ENCODE results near the gene VAX1.
"Not testable (repeated sequence)": the region's sequence is repeated elsewhere in the genome, so short reads cannot be mapped to it uniquely, and the experiment has no call there.

DNA sequence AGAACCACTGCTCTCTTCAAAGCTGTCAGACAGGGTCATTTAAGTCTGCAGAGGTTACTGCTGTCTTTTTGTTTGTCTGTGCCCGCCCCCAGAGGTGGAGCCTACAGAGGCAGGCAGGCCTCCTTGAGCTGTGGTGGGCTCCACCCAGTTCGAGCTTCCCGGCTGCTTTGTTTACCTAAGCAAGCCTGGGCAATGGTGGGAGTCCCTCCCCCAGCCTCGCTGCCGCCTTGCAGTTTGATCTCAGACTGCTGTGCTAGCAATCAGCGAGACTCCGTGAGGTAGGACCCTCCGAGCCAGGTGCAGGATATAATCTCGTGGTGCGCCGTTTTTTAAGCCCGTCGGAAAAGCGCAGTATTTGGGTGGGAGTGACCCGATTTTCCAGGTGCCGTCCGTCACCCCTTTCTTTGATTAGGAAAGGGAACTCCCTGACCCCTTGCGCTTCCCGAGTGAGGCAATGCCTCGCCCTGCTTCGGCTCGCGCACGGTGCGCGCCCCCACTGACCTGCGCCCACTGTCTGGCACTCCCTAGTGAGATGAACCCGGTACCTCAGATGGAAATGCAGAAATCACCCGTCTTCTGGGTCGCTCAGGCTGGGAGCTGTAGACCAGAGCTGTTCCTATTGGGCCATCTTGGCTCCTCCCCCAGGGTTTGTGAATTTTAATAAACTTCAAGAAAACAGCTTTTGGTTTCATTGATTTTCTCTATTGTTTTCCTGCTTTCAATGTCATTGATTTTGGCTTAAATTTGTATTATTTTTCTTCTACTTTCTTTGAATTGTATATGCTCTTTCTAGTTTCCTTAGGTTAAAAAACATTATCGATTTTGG lies 53.4 kb downstream of the VAX1 start:
- TF ChIP-seq, protein P1, sequence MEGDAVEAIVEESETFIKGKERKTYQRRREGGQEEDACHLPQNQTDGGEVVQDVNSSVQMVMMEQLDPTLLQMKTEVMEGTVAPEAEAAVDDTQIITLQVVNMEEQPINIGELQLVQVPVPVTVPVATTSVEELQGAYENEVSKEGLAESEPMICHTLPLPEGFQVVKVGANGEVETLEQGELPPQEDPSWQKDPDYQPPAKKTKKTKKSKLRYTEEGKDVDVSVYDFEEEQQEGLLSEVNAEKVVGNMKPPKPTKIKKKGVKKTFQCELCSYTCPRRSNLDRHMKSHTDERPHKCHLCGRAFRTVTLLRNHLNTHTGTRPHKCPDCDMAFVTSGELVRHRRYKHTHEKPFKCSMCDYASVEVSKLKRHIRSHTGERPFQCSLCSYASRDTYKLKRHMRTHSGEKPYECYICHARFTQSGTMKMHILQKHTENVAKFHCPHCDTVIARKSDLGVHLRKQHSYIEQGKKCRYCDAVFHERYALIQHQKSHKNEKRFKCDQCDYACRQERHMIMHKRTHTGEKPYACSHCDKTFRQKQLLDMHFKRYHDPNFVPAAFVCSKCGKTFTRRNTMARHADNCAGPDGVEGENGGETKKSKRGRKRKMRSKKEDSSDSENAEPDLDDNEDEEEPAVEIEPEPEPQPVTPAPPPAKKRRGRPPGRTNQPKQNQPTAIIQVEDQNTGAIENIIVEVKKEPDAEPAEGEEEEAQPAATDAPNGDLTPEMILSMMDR (IDR thresholded peaks at IDR 0.05; ENCODE audit: low read depth, low read length, poor library complexity, severe bottlenecking): not testable (repeated sequence)
- TF ChIP-seq EZH2phosphoT487 (IDR thresholded peaks at IDR 0.05; ENCODE audit: borderline replicate concordance, low read length): not testable (repeated sequence)

Measured in DOHH2 (cell line).